ENCODE measurements around the gene PIGP.

The PIGP gene

DNA sequence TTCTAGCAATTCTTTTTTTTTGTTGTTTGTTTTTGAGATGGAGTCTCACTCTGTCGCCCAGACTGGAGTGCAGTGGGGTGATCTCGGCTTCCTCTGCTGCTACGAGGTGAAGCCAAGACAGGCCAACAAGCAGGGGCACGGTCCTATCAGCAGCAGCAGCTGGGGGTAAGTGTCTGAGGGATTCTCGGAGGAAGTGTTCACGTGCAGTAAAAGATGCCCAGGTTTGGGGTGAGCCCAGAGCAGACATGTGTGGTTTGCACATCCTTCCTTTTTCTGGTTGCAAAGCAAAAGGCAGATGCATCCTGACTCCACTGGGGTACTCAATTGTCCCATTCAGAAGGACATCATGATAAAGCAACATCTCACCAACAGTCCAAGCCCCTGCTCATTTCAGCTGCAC lies 27.7 kb downstream of the PIGP start:
- TF ChIP-seq, protein P1, sequence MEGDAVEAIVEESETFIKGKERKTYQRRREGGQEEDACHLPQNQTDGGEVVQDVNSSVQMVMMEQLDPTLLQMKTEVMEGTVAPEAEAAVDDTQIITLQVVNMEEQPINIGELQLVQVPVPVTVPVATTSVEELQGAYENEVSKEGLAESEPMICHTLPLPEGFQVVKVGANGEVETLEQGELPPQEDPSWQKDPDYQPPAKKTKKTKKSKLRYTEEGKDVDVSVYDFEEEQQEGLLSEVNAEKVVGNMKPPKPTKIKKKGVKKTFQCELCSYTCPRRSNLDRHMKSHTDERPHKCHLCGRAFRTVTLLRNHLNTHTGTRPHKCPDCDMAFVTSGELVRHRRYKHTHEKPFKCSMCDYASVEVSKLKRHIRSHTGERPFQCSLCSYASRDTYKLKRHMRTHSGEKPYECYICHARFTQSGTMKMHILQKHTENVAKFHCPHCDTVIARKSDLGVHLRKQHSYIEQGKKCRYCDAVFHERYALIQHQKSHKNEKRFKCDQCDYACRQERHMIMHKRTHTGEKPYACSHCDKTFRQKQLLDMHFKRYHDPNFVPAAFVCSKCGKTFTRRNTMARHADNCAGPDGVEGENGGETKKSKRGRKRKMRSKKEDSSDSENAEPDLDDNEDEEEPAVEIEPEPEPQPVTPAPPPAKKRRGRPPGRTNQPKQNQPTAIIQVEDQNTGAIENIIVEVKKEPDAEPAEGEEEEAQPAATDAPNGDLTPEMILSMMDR (IDR thresholded peaks at IDR 0.05; ENCODE audit: low read depth, low read length), result no peak
- TF ChIP-seq, protein P2, sequence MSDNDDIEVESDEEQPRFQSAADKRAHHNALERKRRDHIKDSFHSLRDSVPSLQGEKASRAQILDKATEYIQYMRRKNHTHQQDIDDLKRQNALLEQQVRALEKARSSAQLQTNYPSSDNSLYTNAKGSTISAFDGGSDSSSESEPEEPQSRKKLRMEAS (IDR thresholded peaks at IDR 0.05; ENCODE audit: low read depth, low read length), result peak; percentile 69
- no peak overlapping the region for H3K4me3 ChIP-seq (ENCODE audit: low read depth, low read length)
- DNase-seq (ENCODE audit: low read depth), result peak; percentile 75

DNA sequence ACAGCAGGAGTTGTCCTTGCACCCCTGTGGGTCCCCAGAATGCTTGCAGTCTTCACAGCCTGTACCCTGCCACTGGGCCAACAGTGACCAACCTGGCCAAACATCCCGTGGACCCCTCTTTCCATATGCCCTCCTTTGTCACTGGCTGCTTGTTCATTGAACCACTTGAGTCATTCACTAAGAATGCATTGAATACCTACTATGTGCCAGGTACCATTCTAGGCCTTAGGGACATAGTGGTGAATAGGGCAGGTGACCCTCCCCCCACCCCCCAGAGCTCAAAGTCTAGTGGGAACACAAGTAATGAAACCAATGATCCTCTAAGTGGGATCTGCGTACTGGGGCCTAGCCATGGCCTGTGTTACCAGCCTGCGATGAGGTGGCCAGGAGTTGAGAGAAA lies 28.2 kb downstream of the PIGP start:
- DNase-seq (ENCODE audit: low read depth), result no peak
- TF ChIP-seq, protein P1 (IDR thresholded peaks at IDR 0.05; ENCODE audit: low read depth, low read length), result no peak
- TF ChIP-seq MYC (IDR thresholded peaks at IDR 0.05; ENCODE audit: low read depth, low read length) (no peak), POLR2A (IDR thresholded peaks at IDR 0.05; ENCODE audit: extremely low read depth, insufficient read length) (no peak)
- TF ChIP-seq, protein P2 (IDR thresholded peaks at IDR 0.05; ENCODE audit: low read depth, low read length), result no peak
- no peak overlapping the region for H3K4me3 ChIP-seq (ENCODE audit: low read depth, low read length)

DNA sequence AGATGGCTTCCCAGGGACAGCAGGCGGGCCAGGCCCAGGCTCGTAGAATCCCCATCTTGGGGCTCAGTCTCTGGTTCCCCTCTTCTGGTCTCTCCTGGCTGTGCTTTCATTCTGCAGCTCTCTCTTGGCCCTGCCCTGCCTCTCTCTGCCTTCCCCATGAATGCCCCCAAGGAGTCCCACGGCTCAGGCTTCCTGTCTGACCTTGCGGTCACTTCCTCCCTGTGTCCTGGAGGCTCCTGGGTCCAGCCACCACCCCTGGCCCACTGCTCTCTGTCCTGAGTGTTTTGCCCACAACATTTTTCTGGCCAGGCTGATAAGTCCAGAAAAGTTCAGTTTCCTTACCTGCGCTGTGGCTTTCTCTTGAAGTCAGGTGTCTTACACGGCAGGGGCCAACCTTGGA lies 29.1 kb downstream of the PIGP start:
- TF ChIP-seq, protein P1 (IDR thresholded peaks at IDR 0.05; ENCODE audit: low read depth, low read length), result no peak
- TF ChIP-seq POLR2A (IDR thresholded peaks at IDR 0.05; ENCODE audit: extremely low read depth, insufficient read length) (no peak), MYC (IDR thresholded peaks at IDR 0.05; ENCODE audit: low read depth, low read length) (no peak)
- TF ChIP-seq, protein P2 (IDR thresholded peaks at IDR 0.05; ENCODE audit: low read depth, low read length), result no peak
- no peak overlapping the region for H3K4me3 ChIP-seq (ENCODE audit: low read depth, low read length)
- no peak for DNase-seq (ENCODE audit: low read depth)

DNA sequence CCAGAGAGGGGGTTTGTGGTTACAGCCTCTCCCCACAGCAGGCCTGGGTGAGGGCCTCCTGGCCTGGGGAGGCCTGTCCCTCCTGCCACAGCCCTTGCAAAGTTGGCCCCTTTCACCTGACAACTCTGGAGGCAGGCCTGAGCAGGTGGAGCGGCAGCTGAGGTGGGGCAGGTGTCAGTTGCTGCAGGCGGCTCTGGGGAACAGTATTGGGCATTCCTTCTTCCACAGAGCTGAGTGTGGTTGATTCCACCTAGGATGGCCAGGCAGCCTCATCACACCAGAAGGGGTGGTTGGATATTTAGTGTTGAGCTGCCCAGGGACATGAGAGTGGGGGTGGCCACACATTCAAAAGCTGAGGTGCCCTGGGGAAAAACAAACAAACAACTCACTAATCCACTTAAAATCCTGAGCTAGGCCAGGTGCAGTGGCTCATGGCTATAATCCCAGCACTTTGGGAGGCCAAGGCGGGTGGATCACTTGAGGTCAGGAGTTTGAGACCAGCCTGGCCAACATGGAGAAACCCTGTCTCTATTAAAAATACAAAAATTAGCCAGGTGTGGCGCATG lies 31.1 kb downstream of the PIGP start:
- DNase-seq (ENCODE audit: low read depth), result no peak
- TF ChIP-seq, protein P1 (IDR thresholded peaks at IDR 0.05; ENCODE audit: low read depth, low read length), result no peak
- no peak for TF ChIP-seq MYC (IDR thresholded peaks at IDR 0.05; ENCODE audit: low read depth, low read length)
- no peak for TF ChIP-seq POLR2A (IDR thresholded peaks at IDR 0.05; ENCODE audit: extremely low read depth, insufficient read length)
- TF ChIP-seq, protein P2 (IDR thresholded peaks at IDR 0.05; ENCODE audit: low read depth, low read length), result no peak
- no peak overlapping the region for H3K4me3 ChIP-seq (ENCODE audit: low read depth, low read length)

DNA sequence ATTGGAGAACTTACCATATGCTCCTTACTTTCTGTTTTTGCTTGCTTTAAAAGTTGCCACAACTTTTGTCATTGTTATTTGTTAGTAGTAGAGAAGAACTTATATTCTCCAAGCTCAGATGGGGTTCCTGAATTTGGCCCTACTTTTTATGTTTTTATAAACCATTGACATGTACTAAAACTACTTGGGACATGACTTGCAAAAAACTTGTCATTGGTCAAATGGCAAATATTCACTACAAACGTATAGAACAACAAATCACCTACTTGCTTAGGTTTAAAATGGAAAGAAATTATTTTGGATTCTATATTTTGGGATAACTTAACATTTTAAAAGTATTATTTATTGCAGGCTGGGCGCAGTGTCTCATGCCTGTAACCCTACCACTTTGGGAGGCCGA lies 32.7 kb downstream of the PIGP start:
- DNase-seq (ENCODE audit: low read depth), result no peak
- TF ChIP-seq, protein P2 (IDR thresholded peaks at IDR 0.05; ENCODE audit: low read depth, low read length), result no peak
- TF ChIP-seq, protein P1 (IDR thresholded peaks at IDR 0.05; ENCODE audit: low read depth, low read length), result no peak
- TF ChIP-seq MYC (IDR thresholded peaks at IDR 0.05; ENCODE audit: low read depth, low read length) (no peak), POLR2A (IDR thresholded peaks at IDR 0.05; ENCODE audit: extremely low read depth, insufficient read length) (no peak)
- H3K4me3 ChIP-seq (ENCODE audit: low read depth, low read length), result no peak overlapping the region

Measured in NB4 (cell line).